ENCODE data around the gene VIT. TPM values are rescaled to one million over a fixed set of nuclear protein-coding genes. Genes with fewer than 3 reads are reported as not detected.
"Not testable (repeated sequence)": the region's sequence is repeated elsewhere in the genome, so short reads cannot be mapped to it uniquely, and the experiment has no call there.

The VIT gene
- total RNA-seq, 6 experiments from 2014 or later: not detected

DNA sequence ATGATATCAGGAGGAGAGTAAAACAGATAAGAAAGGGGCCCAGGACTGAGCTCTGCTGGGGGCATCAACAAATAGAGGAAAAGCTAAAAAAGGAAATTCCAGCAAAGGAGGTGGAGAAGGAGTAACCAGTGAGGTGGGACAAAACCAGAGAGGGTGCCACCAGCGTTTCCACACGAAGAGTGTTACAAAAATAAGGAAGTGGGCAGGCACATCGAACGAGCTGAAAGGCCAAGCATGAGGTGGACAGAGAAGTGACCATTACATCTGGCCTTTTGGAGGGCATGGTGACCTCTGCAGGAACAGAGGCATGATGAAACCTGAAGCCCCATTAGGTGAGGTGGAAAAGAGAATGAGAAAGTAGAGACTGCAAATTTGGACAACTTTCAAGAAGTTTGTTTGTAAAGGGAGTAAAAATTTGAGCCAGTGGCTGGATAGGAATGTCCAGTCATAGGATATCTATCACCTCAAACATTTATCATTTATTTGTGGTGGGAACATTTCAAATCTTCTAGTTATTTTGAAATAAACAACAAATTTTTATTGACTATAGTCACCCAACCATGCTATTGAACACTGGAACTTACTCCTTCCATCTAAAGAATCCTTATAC is 18.4 kb upstream of the VIT start:
- Histone ChIP-seq H3K36me3 (no peaks in the 10 kb centered on the region), H3K4me3 (no peak overlapping the region), H3K27ac (no peak overlapping the region), H3K27me3 (no peaks in the 10 kb centered on the region), H3K4me1 (no peaks in the 10 kb centered on the region), H3K9me3 (no peaks in the 10 kb centered on the region)
- 32% methylated on average over 4 of the region's 4 CpGs for WGBS (ENCODE audit: insufficient coverage, low coverage, low lambda C conversion rate, missing lambda C conversion rate)
- intact Hi-C loops (cut with DNase I): no loop called here
- DNase-seq: no peak
- no peak for TF ChIP-seq POLR2A (IDR thresholded peaks at IDR 0.05)
- TF ChIP-seq, protein P1, sequence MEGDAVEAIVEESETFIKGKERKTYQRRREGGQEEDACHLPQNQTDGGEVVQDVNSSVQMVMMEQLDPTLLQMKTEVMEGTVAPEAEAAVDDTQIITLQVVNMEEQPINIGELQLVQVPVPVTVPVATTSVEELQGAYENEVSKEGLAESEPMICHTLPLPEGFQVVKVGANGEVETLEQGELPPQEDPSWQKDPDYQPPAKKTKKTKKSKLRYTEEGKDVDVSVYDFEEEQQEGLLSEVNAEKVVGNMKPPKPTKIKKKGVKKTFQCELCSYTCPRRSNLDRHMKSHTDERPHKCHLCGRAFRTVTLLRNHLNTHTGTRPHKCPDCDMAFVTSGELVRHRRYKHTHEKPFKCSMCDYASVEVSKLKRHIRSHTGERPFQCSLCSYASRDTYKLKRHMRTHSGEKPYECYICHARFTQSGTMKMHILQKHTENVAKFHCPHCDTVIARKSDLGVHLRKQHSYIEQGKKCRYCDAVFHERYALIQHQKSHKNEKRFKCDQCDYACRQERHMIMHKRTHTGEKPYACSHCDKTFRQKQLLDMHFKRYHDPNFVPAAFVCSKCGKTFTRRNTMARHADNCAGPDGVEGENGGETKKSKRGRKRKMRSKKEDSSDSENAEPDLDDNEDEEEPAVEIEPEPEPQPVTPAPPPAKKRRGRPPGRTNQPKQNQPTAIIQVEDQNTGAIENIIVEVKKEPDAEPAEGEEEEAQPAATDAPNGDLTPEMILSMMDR (IDR thresholded peaks at IDR 0.05): no peak
- ATAC-seq: peak in 1 of 4 donors; percentile 40

DNA sequence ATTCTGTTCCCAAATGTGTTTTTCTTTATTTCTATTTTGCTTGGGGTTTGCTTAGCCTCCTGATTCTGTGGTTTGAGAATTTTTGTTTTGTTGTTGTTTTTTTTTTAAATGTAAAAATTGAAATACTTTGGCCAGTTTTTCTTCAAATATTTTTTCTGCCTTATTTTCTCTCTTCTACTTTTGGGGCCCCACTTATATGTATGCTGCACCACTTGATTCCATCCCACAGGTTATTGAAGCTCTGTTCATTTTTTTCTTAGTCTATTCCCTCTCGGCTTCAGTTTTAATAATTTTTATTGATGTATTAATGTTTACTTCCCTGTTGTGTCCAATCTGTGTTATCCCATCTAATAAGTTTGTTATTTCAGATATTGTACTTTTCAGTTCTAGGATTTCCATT is 17.7 kb upstream of the VIT start:
- intact Hi-C loops (cut with DNase I): no loop called here
- 69% methylated on average over 1 of the region's 1 CpG for WGBS (ENCODE audit: insufficient coverage, low coverage, low lambda C conversion rate, missing lambda C conversion rate)
- no peaks in the 10 kb centered on the region for H3K36me3 ChIP-seq
- ATAC-seq: no peak
- H3K27ac ChIP-seq: no peak overlapping the region
- H3K27me3 ChIP-seq: no peaks in the 10 kb centered on the region
- DNase-seq: no peak
- TF ChIP-seq POLR2A (IDR thresholded peaks at IDR 0.05): no peak
- TF ChIP-seq, protein P1 (IDR thresholded peaks at IDR 0.05): no peak
- no peaks in the 10 kb centered on the region for H3K9me3 ChIP-seq
- H3K4me3 ChIP-seq: no peak overlapping the region
- H3K4me1 ChIP-seq: no peaks in the 10 kb centered on the region

DNA sequence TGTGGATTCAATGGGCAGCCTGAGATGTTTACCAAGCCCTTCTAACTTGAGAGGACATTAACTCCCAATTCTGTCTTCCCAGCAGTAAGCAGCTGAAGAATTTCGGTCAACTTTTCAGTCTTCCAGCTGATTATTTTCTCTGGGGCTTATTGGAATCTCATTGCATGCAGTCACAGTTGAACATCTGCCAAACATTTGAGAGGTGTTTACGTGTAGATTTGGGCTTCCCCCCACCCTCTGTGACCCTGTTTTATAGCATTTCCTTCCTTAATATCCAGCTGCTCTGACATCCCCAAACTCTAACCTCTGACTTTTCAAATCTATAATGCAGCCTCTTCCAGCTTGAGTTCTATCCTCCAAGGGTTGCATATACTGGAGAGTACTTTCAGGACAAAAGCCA is 16.5 kb upstream of the VIT start:
- Histone ChIP-seq H3K9me3 (no peaks in the 10 kb centered on the region), H3K4me1 (no peaks in the 10 kb centered on the region), H3K27me3 (no peaks in the 10 kb centered on the region), H3K36me3 (no peaks in the 10 kb centered on the region), H3K4me3 (no peak overlapping the region), H3K27ac (no peak overlapping the region)
- DNase-seq: no peak
- no peak for ATAC-seq
- TF ChIP-seq, protein P1 (IDR thresholded peaks at IDR 0.05): no peak
- no peak for TF ChIP-seq POLR2A (IDR thresholded peaks at IDR 0.05)
- intact Hi-C loops (cut with DNase I): no loop called here
- 30% methylated on average over 2 of the region's 2 CpGs for WGBS (ENCODE audit: insufficient coverage, low coverage, low lambda C conversion rate, missing lambda C conversion rate)

DNA sequence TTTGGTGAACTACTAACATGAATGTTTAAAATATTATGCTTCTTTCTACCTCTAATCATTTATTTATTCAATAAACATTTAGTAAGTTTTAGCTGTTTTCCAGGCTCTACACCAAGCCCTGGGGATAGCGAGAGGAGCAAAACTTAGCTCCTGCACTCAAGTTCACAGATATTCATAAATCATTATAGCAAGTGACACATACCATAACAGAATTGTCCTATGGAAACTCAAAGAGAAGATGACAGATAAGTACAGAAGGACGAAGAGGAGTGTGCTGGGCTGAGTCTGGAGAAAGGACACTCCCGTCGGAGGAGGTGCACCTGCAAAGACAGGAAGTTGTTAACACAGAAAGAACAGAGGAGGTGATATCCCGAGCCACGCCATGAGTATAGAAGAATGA is 13.9 kb upstream of the VIT start:
- DNase-seq (no peak), ATAC-seq (no peak)
- intact Hi-C loops (cut with DNase I): no loop called here
- no peaks in the 10 kb centered on the region for H3K36me3 ChIP-seq
- WGBS (ENCODE audit: insufficient coverage, low coverage, low lambda C conversion rate, missing lambda C conversion rate): 52% methylated on average over 6 of the region's 6 CpGs
- H3K27ac ChIP-seq: no peak overlapping the region
- H3K4me1 ChIP-seq: no peaks in the 10 kb centered on the region
- no peak overlapping the region for H3K4me3 ChIP-seq
- TF ChIP-seq POLR2A (IDR thresholded peaks at IDR 0.05): no peak
- TF ChIP-seq, protein P1 (IDR thresholded peaks at IDR 0.05): no peak
- H3K27me3 ChIP-seq: no peaks in the 10 kb centered on the region
- no peaks in the 10 kb centered on the region for H3K9me3 ChIP-seq

- H3K27ac ChIP-seq: no peak overlapping the region
- 32% methylated on average over 2 of the region's 2 CpGs for WGBS (ENCODE audit: insufficient coverage, low coverage, low lambda C conversion rate, missing lambda C conversion rate)
- no peaks in the 10 kb centered on the region for H3K36me3 ChIP-seq
- no peaks in the 10 kb centered on the region for H3K27me3 ChIP-seq
- no peaks in the 10 kb centered on the region for H3K9me3 ChIP-seq
- intact Hi-C loops (cut with DNase I): no loop called here
- TF ChIP-seq, protein P1 (IDR thresholded peaks at IDR 0.05): no peak
- no peak for TF ChIP-seq POLR2A (IDR thresholded peaks at IDR 0.05)
- no peaks in the 10 kb centered on the region for H3K4me1 ChIP-seq
- no peak overlapping the region for H3K4me3 ChIP-seq
- DNase-seq (no peak), ATAC-seq (no peak)
Measured at GRCh38 chr2:36683002-36683401, 13.5 kb upstream of the VIT start.

DNA sequence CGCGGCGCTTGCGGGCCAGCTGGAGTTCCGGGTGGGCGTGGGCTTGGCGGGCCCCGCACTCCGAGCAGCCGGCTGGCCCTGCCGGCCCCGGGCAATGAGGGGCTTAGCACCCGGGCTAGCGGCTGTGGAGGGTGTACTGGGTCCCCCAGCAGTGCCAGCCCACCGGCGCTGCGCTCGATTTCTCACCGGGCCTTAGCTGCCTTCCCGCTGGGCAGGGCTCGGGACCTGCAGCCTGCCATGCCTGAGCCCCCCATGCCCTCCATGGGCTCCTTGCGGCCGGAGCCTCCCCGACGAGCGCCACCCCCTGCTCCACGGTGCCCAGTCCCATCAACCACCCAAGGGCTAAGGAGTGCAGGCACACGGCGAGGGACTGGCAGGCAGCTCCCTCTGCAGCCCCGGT is 8.2 kb upstream of the VIT start:
- H3K9me3 ChIP-seq; intact Hi-C loops (cut with DNase I); H3K27ac ChIP-seq; H3K4me1 ChIP-seq; ATAC-seq; DNase-seq; H3K36me3 ChIP-seq; H3K27me3 ChIP-seq; H3K4me3 ChIP-seq: not testable (repeated sequence)
- WGBS (ENCODE audit: insufficient coverage, low coverage, low lambda C conversion rate, missing lambda C conversion rate): no CpG with 5 or more reads among the region's 30 CpGs

- H3K4me1 ChIP-seq; H3K4me3 ChIP-seq; H3K27ac ChIP-seq; H3K27me3 ChIP-seq; DNase-seq; intact Hi-C loops (cut with DNase I); H3K9me3 ChIP-seq; H3K36me3 ChIP-seq; ATAC-seq: not testable (repeated sequence)
- WGBS (ENCODE audit: insufficient coverage, low coverage, low lambda C conversion rate, missing lambda C conversion rate): 71% methylated on average over 11 of the region's 15 CpGs
Measured at GRCh38 chr2:36689013-36689412, 7.5 kb upstream of the VIT start.
